ENCODE measurements around the gene PPP1R15A. TPM values are rescaled to one million over a fixed set of nuclear protein-coding genes. Genes with fewer than 3 reads are reported as not detected.

The PPP1R15A gene
- total RNA-seq, result 10 to 100 TPM; 49.6 to 53.3 TPM

- peak; percentile 97 for DNase-seq
- Mint-ChIP-seq H3K9me3 (no peaks in the 10 kb centered on the region), H3K4me3 (peak within 1 kb of the TSS; percentile 98), H3K27me3 (peaks cover 5% of the 10 kb centered on the region), H3K36me3 (ENCODE audit: low read depth) (peaks cover 34% of the 10 kb centered on the region), H3K27ac (peak within 1 kb of the TSS; percentile 98), H3K4me1 (peaks cover 47% of the 10 kb centered on the region)
- ChIA-PET CTCF (interaction anchor here (0.7 to 4.0 kb wide), 5 partner anchors 14 to 481 kb away, joined by 3 to 16 read pairs (median 4); partner anchors contain the start of genes GYS1, KDELR1, NUCB1 and RUVBL2), POLR2A (interaction anchor here (0.7 to 1.0 kb wide), 3 partner anchors 12 to 121 kb away, joined by 3 to 4 read pairs (median 3); partner anchors contain the start of gene RUVBL2)
Measured at GRCh38 chr19:48872182-48872883, at the start of gene PPP1R15A. TSS of gene PPP1R15A (plus strand) at chr19:48872421. CDS start at chr19:48873234, 813 bp downstream.

DNA sequence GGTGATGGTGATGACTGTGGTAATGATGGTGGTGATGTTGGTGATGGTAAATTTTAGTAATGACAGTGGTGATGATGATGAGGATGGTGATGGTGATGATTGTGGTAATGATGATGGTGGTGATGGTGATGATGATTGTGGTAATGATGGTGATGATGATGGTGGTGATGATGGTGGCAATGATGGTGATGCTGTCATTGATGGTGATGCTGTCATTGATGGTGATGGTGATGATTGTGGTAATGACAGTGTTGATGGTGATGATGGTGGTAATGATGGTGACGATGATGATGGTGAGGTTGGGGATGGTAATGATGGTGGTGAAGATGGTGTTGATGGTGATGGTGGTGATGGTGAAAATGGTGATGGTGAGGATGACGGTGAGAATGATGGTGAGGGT is 49.7 kb upstream of the PPP1R15A start:
- ChIA-PET CTCF (no interaction called here), POLR2A (no interaction called here)
- no peaks in the 10 kb centered on the region for H3K9me3 Mint-ChIP-seq
- H3K27ac Mint-ChIP-seq, result no peak overlapping the region
- DNase-seq, result no peak
- no peaks in the 10 kb centered on the region for H3K4me1 Mint-ChIP-seq
- no peak overlapping the region for H3K4me3 Mint-ChIP-seq
- H3K36me3 Mint-ChIP-seq (ENCODE audit: low read depth), result no peaks in the 10 kb centered on the region
- no peaks in the 10 kb centered on the region for H3K27me3 Mint-ChIP-seq

GRCh38 chr19:48826606-48827020 is 45.6 kb upstream of the PPP1R15A start:
- no peak overlapping the region for H3K27ac Mint-ChIP-seq
- DNase-seq, result no peak
- H3K27me3 Mint-ChIP-seq, result no peaks in the 10 kb centered on the region
- ChIA-PET POLR2A (interaction anchor here (0.5 kb wide), 1 partner anchor 144 kb away, joined by 3 read pairs; no protein-coding TSS in a partner anchor), CTCF (interaction anchor here (0.6 to 8.2 kb wide), 3 partner anchors 16 to 32 kb away, joined by 3 to 45 read pairs (median 5); no protein-coding TSS in a partner anchor)
- H3K9me3 Mint-ChIP-seq, result no peaks in the 10 kb centered on the region
- H3K4me3 Mint-ChIP-seq, result no peak overlapping the region
- H3K36me3 Mint-ChIP-seq (ENCODE audit: low read depth), result no peaks in the 10 kb centered on the region
- H3K4me1 Mint-ChIP-seq, result no peaks in the 10 kb centered on the region

- Mint-ChIP-seq H3K9me3 (no peaks in the 10 kb centered on the region), H3K4me3 (no peak overlapping the region), H3K27me3 (no peaks in the 10 kb centered on the region), H3K36me3 (ENCODE audit: low read depth) (no peaks in the 10 kb centered on the region), H3K27ac (no peak overlapping the region), H3K4me1 (peaks cover 3% of the 10 kb centered on the region)
- ChIA-PET POLR2A (no interaction called here), CTCF (interaction anchor here (0.6 to 8.2 kb wide), 3 partner anchors 20 to 142 kb away, joined by 3 to 45 read pairs (median 3); no protein-coding TSS in a partner anchor)
- no peak for DNase-seq
Measured at GRCh38 chr19:48830088-48830487, 42.1 kb upstream of the PPP1R15A start.

DNA sequence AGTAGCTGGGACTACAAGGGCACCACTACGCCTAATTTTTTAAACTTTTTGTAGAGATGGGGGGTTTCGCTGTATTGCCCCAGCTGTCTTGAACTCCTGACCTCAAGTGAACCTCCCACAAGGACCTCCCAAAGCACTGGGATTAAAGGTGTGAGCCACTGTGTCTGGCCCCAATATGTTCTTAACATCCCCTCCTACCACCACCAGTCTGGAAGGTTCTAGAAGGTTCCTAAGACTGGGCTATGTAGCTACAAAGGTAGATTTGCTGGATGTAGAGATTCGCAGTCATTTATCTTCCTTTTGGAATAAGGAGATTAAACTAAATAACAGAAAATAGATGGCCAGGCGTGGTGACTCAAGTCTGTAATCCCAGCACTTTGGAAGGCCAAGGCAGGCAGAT is 41.3 kb upstream of the PPP1R15A start:
- H3K27ac Mint-ChIP-seq, result no peak overlapping the region
- H3K4me3 Mint-ChIP-seq, result no peak overlapping the region
- no peak for DNase-seq
- no peaks in the 10 kb centered on the region for H3K36me3 Mint-ChIP-seq (ENCODE audit: low read depth)
- ChIA-PET CTCF (interaction anchor here (0.7 to 8.2 kb wide), 6 partner anchors 12 to 71 kb away, joined by 3 to 45 read pairs (median 4); no protein-coding TSS in a partner anchor), POLR2A (no interaction called here)
- H3K27me3 Mint-ChIP-seq, result no peaks in the 10 kb centered on the region
- H3K4me1 Mint-ChIP-seq, result peaks cover 9% of the 10 kb centered on the region
- no peaks in the 10 kb centered on the region for H3K9me3 Mint-ChIP-seq

DNA sequence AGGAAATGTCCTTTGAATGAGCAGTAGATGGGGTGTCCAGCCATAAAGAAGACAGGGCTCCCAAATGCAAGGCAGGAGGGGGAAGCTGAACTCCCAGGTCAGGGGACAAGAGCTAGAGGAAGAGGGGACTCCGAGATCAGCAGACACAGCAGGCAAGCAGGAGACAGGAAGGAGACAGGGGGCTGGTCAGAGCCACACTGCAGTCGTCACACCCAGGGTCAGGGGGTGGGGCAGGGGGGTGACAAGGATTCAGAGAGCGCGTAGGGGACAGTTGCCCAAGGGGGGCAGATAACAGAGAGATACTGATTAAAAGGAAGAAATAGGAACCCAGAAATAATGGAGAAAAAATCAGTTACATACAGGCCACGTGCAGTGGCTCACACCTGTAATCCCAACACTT is 39.2 kb upstream of the PPP1R15A start:
- no peak overlapping the region for H3K27ac Mint-ChIP-seq
- no peaks in the 10 kb centered on the region for H3K9me3 Mint-ChIP-seq
- no peak overlapping the region for H3K4me3 Mint-ChIP-seq
- ChIA-PET POLR2A (interaction anchor here (0.6 kb wide), 1 partner anchor 156 kb away, joined by 8 read pairs; no protein-coding TSS in a partner anchor), CTCF (interaction anchor here (2.5 to 8.2 kb wide), 2 partner anchors 38 to 45 kb away, joined by 7 to 45 read pairs; no protein-coding TSS in a partner anchor)
- peaks cover 4% of the 10 kb centered on the region for H3K27me3 Mint-ChIP-seq
- no peaks in the 10 kb centered on the region for H3K36me3 Mint-ChIP-seq (ENCODE audit: low read depth)
- H3K4me1 Mint-ChIP-seq, result peaks cover 25% of the 10 kb centered on the region
- DNase-seq, result no peak

DNA sequence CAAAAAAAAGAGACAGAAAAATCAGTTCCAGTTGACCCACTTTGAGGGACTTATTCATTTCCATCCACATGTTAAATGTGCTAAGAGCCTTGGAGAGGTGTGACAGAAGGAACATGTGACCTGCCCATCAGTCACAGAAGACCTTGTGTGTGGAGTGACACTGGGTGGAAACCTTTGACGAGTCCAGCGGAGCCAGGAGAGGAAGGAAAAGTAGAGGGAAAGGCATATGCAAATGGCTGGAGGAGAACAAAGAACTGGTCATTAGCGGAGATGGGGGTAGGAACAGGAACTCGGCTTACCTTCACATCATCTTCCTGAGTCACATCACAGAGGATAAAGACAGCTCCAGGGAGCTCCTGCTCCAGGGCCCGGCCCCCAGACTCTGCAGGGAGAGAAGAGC is 38.2 kb upstream of the PPP1R15A start:
- H3K27ac Mint-ChIP-seq, result peak overlapping the region; percentile 25
- ChIA-PET POLR2A (no interaction called here), CTCF (interaction anchor here (8.2 kb wide), 1 partner anchor 39 kb away, joined by 45 read pairs; no protein-coding TSS in a partner anchor)
- no peaks in the 10 kb centered on the region for H3K9me3 Mint-ChIP-seq
- peak overlapping the region; percentile 5 for H3K4me3 Mint-ChIP-seq
- H3K27me3 Mint-ChIP-seq, result peaks cover 4% of the 10 kb centered on the region
- peaks cover 25% of the 10 kb centered on the region for H3K4me1 Mint-ChIP-seq
- no peak for DNase-seq
- H3K36me3 Mint-ChIP-seq (ENCODE audit: low read depth), result no peaks in the 10 kb centered on the region

DNA sequence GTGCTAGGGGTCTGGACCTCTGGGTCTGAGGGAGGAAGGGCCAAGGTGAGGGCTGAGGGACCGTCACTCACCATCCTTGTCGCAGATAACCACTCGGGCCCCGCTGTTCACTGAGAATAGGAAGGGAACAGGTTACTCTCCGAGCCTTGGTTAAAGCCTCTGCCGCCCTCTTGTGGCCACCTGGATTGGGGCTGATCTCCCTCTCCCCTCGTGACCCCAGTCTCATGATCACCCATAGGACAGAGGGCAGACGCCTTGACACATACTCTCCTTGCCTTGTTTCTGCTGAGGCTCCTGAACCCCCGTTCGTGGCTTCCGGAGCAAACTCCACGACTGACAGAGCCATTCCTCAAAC is 36.5 kb upstream of the PPP1R15A start:
- Mint-ChIP-seq H3K36me3 (ENCODE audit: low read depth) (no peaks in the 10 kb centered on the region), H3K9me3 (no peaks in the 10 kb centered on the region), H3K27ac (peak overlapping the region; percentile 83), H3K4me3 (peak overlapping the region; percentile 71), H3K4me1 (peaks cover 25% of the 10 kb centered on the region), H3K27me3 (peaks cover 4% of the 10 kb centered on the region)
- DNase-seq, result peak; percentile 95
- ChIA-PET CTCF (interaction anchor here (0.6 to 3.6 kb wide), 12 partner anchors 8 to 141 kb away, joined by 3 to 20 read pairs (median 5); partner anchors contain the start of gene FTL), POLR2A (no interaction called here)

DNA sequence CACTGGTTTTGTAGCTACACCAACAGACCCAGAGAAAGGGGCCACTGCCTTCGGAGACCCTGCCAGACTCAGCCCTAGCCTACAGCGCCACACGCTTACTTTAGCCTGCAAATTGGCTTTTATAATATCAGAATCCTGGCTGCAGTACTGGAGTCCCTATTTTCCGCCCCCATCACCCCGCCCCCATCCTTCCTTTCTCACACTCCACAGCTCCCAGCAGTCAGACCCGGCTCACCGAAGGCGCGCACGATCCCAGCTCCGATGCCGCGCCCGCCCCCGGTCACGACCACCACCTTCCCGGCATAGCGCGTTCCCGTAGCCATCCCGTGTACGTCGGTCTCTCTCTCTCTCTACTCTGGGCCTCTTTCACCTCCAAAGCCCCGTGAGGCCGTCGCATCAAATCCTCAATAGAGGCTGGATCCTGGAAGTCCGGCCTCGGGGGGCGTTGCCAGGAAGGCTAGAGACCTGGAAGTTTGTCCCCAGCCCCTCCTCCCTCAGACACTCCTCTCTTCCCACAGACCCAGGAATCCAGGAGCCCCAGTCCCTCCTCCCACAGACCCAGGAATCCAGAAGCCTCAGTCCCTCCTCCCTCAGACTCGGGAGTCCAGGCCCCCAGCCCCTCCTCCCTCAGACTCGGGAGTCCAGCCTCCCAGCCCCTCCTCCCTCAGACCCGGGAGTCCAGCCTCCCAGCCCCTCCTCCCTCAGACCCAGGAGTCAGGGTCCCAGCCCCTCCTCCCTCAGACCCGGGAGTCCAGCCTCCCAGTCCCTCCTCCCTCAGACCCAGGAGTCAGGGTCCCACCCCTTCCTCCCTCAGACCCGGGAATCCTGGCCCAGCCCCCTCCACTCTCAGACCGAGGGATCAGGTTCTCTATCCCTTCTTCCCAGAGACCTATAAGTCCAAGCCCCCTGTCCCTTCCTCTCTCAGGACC is 35.9 kb upstream of the PPP1R15A start, which contains the start of gene HSD17B14:
TSS of gene HSD17B14 (minus strand) at position 403 of the 929 bp plus-strand sequence. CDS start at position 323, 80 bp downstream.
- POLR2A ChIA-PET, result no interaction called here

DNA sequence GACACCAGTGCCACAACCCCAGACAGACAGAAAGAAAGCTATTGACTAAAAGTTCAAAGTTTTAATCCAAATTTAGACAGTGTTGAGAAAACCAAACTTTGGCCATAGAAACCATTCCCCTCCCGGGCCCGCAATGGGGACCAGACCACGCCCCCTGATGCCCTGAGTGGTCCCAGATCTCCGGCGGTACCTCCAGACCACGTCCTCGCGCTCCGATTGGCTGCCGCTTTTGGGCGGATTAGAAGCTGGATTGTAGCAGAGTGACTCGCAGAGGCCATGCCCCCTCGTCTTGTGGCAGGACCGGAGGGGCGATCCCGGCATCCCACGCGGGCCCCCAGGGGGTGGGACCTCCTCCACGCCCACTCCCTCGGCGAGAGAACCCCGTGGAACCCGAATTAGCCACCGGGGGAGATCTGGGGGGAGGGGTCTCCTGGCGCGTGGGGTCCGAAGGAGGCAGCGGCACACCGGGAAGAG is 35.1 kb upstream of the PPP1R15A start:
- Mint-ChIP-seq H3K4me1 (peaks cover 25% of the 10 kb centered on the region), H3K27ac (peak overlapping the region; percentile 66), H3K27me3 (peaks cover 4% of the 10 kb centered on the region), H3K36me3 (ENCODE audit: low read depth) (no peaks in the 10 kb centered on the region), H3K9me3 (no peaks in the 10 kb centered on the region), H3K4me3 (peak overlapping the region; percentile 72)
- peak; percentile 70 for DNase-seq
- POLR2A ChIA-PET, result no interaction called here
- CTCF ChIA-PET, result interaction anchor here (1.1 to 3.6 kb wide), 10 partner anchors 8 to 157 kb away, joined by 3 to 20 read pairs (median 6); partner anchors contain the start of genes FTL and RUVBL2

More for the DNA sequence above, 35.9 kb upstream of the PPP1R15A start, which contains the start of gene HSD17B14:
- H3K9me3 Mint-ChIP-seq, result no peaks in the 10 kb centered on the region
- H3K4me1 Mint-ChIP-seq, result peaks cover 25% of the 10 kb centered on the region
- peaks cover 4% of the 10 kb centered on the region for H3K27me3 Mint-ChIP-seq
- no peaks in the 10 kb centered on the region for H3K36me3 Mint-ChIP-seq (ENCODE audit: low read depth)
- peak within 1 kb of the TSS; percentile 83 for H3K27ac Mint-ChIP-seq
- DNase-seq, result no peak
- peak within 1 kb of the TSS; percentile 72 for H3K4me3 Mint-ChIP-seq
- CTCF ChIA-PET, result interaction anchor here (0.6 to 3.6 kb wide), 15 partner anchors 9 to 157 kb away, joined by 3 to 20 read pairs (median 3); partner anchors contain the start of genes FTL and RUVBL2

- H3K9me3 Mint-ChIP-seq, result no peaks in the 10 kb centered on the region
- ChIA-PET CTCF (interaction anchor here (1.2 to 3.6 kb wide), 4 partner anchors 8 to 156 kb away, joined by 3 to 20 read pairs (median 8); partner anchors contain the start of gene RUVBL2), POLR2A (no interaction called here)
- DNase-seq, result no peak
- peaks cover 25% of the 10 kb centered on the region for H3K4me1 Mint-ChIP-seq
- H3K36me3 Mint-ChIP-seq (ENCODE audit: low read depth), result no peaks in the 10 kb centered on the region
- no peak overlapping the region for H3K4me3 Mint-ChIP-seq
- no peak overlapping the region for H3K27ac Mint-ChIP-seq
- H3K27me3 Mint-ChIP-seq, result peaks cover 4% of the 10 kb centered on the region
Measured at GRCh38 chr19:48837687-48838086, 34.5 kb upstream of the PPP1R15A start.

DNA sequence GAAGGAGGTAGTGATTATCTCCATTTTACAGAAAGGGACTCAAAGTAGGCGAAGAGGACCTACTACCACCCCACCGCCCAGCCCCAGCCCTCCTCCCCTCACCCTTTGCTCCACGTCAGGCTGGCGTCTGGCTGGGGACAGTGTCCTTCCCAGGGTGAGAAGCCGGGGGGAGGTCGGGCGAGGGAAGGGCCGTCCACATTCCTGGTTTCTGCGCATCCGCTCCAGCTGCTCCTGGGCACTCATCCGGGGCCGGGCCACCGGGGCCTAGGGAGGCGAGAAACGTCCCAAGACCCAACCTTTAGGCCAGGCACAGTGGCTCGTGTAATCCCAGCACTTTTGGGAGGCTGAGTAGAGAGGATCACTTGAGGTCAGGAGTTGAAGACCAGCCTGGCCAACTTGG is 31.2 kb upstream of the PPP1R15A start:
- Mint-ChIP-seq H3K4me3 (no peak overlapping the region), H3K27me3 (peaks cover 4% of the 10 kb centered on the region), H3K4me1 (peaks cover 15% of the 10 kb centered on the region), H3K27ac (no peak overlapping the region), H3K9me3 (no peaks in the 10 kb centered on the region), H3K36me3 (ENCODE audit: low read depth) (no peaks in the 10 kb centered on the region)
- ChIA-PET CTCF (interaction anchor here (1.1 to 7.1 kb wide), 4 partner anchors 15 to 130 kb away, joined by 6 to 51 read pairs (median 22); no protein-coding TSS in a partner anchor), POLR2A (no interaction called here)
- DNase-seq, result no peak

All from activated CD4-positive, alpha-beta T cell treated with anti-CD3 and anti-CD28 coated beads, Interleukin-2, amount 10 ng/mL, durations not matched to agents 7 days and 5 days (primary cell).